HG03354 (cell line): ENCODE data around the gene RAI1.

Experiments
- ATAC-seq: cut with Tn5 transposase; IDR thresholded peaks from one replicate; pipeline ENCODE4 v1.9.1; 2021; ENCODE audit warnings: mild to moderate bottlenecking; ENCODE audit not compliant: unreplicated experiment, poor library complexity, severe bottlenecking

RAI1 gene

GRCh38 chr17:17845046-17845775 lies 164.0 kb downstream of the RAI1 start:
- ATAC-seq, result no peak

GRCh38 chr17:17846003-17846402 lies 164.7 kb downstream of the RAI1 start:
- ATAC-seq, result no peak

- no peak for ATAC-seq
Observed at GRCh38 chr17:17846645-17847044, 165.4 kb downstream of the RAI1 start.

- ATAC-seq, result no peak
Observed at GRCh38 chr17:17847118-17847689, 165.9 kb downstream of the RAI1 start.

- ATAC-seq, result no peak
Observed at GRCh38 chr17:17847726-17848125, 166.5 kb downstream of the RAI1 start.

GRCh38 chr17:17848311-17849082 lies 167.2 kb downstream of the RAI1 start:
- no peak for ATAC-seq

GRCh38 chr17:17849147-17849820 lies 168.0 kb downstream of the RAI1 start:
- no peak for ATAC-seq

GRCh38 chr17:17849845-17850373 lies 168.7 kb downstream of the RAI1 start:
- no peak for ATAC-seq

GRCh38 chr17:17851103-17852002 lies 170.1 kb downstream of the RAI1 start:
- ATAC-seq, result no peak

- ATAC-seq, result no peak
Observed at GRCh38 chr17:17852930-17853329, 171.7 kb downstream of the RAI1 start.

- ATAC-seq, result no peak
Observed at GRCh38 chr17:17853811-17854447, 172.7 kb downstream of the RAI1 start.

- no peak for ATAC-seq
Observed at GRCh38 chr17:17855976-17856375, 174.7 kb downstream of the RAI1 start.

- ATAC-seq, result no peak
Observed at GRCh38 chr17:17856386-17856785, 175.1 kb downstream of the RAI1 start.

GRCh38 chr17:17857496-17857895 lies 176.2 kb downstream of the RAI1 start:
- ATAC-seq, result no peak

GRCh38 chr17:17859909-17860765 lies 178.9 kb downstream of the RAI1 start:
- peak; percentile 47 for ATAC-seq

- ATAC-seq, result no peak
Observed at GRCh38 chr17:17860766-17861107, 179.5 kb downstream of the RAI1 start.
